Measurements from ENCODE around the gene ATP13A4.

GRCh38 chr3:193573403-193574191 lies 18.9 kb upstream of the ATP13A4 start:
- TF ChIP-seq, protein P1, sequence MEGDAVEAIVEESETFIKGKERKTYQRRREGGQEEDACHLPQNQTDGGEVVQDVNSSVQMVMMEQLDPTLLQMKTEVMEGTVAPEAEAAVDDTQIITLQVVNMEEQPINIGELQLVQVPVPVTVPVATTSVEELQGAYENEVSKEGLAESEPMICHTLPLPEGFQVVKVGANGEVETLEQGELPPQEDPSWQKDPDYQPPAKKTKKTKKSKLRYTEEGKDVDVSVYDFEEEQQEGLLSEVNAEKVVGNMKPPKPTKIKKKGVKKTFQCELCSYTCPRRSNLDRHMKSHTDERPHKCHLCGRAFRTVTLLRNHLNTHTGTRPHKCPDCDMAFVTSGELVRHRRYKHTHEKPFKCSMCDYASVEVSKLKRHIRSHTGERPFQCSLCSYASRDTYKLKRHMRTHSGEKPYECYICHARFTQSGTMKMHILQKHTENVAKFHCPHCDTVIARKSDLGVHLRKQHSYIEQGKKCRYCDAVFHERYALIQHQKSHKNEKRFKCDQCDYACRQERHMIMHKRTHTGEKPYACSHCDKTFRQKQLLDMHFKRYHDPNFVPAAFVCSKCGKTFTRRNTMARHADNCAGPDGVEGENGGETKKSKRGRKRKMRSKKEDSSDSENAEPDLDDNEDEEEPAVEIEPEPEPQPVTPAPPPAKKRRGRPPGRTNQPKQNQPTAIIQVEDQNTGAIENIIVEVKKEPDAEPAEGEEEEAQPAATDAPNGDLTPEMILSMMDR (IDR thresholded peaks at IDR 0.05), result no peak
- TF ChIP-seq POLR2A (IDR thresholded peaks at IDR 0.05), result no peak

Measured in uterus (tissue), 2 donors.